Measurements from ENCODE around the gene SCYL2.

GRCh38 chr12:100382338-100382737 lies 115.4 kb downstream of the SCYL2 start:
- TF ChIP-seq CTCF (IDR thresholded peaks at IDR 0.05 in 4 of 5, conservative IDR thresholded peaks at IDR 0.05 in 1 of 5) (no peak), POLR2A (IDR thresholded peaks at IDR 0.05) (no peak)

Data from gastrocnemius medialis (tissue), 4 donors.